DND-41 (cell line): ENCODE data around the gene MELK.

ENCODE experiments used
- EZH2 ChIP-seq: IDR thresholded peaks from 3 replicates; pipeline ENCODE4 v1.6.1; 2012; ENCODE audit warnings: borderline replicate concordance, low read depth, mild to moderate bottlenecking, moderate library complexity, low read length, inconsistent platforms; ENCODE audit not compliant: severe bottlenecking
- TF ChIP-seq, protein P1 (sequence below): IDR thresholded peaks from 2 replicates; pipeline ENCODE4 v1.5.1; 2012; ENCODE audit warnings: borderline replicate concordance, low read length, moderate library complexity, mild to moderate bottlenecking; ENCODE audit not compliant: poor library complexity, severe bottlenecking; ENCODE audit errors: extremely low read depth

DNA sequence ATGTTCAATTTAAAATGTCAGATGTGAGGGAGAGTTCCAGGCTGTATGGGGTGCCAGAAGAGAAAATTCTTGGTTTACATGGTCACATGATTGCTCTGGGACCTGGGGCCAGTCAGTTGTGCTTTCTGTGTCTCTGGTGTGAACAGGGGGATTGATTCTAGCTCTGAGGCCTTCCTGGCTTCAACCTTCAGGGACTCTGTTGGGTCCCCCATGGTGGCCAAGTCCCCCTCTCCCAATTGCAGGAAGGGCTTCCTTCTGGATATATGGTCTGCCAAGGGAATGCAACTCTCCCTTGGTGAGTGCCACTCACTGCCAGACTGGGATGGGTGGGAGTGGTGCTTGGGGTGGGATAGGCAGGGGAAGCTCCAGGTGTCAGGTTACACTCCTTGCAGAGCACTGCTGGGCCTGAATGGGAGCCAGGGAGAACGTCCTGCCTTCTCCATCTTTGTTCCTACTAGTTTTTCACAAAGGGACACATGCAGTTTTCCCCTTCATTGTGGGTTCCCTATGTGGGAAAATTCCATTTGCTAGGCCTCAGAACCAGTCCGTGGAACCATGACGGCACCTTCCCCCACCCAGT is 153.2 kb downstream of the MELK start:
- TF ChIP-seq, protein P1, sequence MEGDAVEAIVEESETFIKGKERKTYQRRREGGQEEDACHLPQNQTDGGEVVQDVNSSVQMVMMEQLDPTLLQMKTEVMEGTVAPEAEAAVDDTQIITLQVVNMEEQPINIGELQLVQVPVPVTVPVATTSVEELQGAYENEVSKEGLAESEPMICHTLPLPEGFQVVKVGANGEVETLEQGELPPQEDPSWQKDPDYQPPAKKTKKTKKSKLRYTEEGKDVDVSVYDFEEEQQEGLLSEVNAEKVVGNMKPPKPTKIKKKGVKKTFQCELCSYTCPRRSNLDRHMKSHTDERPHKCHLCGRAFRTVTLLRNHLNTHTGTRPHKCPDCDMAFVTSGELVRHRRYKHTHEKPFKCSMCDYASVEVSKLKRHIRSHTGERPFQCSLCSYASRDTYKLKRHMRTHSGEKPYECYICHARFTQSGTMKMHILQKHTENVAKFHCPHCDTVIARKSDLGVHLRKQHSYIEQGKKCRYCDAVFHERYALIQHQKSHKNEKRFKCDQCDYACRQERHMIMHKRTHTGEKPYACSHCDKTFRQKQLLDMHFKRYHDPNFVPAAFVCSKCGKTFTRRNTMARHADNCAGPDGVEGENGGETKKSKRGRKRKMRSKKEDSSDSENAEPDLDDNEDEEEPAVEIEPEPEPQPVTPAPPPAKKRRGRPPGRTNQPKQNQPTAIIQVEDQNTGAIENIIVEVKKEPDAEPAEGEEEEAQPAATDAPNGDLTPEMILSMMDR = no peak
- TF ChIP-seq EZH2 = no peak
